ENCODE measurements around the gene UIMC1.

DNA sequence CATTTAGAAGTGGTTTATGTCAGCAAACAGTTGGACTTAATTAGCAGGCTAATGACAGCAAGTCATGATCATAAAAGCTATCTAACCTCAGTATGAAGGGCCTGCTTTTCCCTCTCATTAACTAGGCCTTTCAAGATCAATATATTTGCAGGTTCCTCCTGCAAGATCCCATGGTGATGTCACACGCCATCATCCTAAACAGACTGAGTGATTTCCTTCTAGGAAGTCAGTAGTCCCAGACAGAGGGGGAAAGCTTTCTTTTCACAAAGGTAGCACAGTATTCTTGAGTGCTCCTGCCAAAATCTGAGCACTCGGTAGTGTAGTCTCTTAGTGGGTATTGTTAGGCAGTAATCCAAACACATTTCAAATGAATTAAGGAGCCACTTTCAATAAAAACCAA lies 52.5 kb downstream of the UIMC1 start:
- no peak for TF ChIP-seq CTCF (IDR thresholded peaks at IDR 0.05)
- no peak for TF ChIP-seq POLR2A (IDR thresholded peaks at IDR 0.05)

All from right lobe of liver (tissue), 4 donors.